NCI-H2029 treated with DMSO at 0.1 percent for 48 hours (cell line): Measurements from ENCODE around the gene C1orf21.

Experiments used
- DNase-seq: peaks from one replicate; lab custom pipeline; 2025; lab: John Stamatoyannopoulos, UW

C1orf21 gene

DNA sequence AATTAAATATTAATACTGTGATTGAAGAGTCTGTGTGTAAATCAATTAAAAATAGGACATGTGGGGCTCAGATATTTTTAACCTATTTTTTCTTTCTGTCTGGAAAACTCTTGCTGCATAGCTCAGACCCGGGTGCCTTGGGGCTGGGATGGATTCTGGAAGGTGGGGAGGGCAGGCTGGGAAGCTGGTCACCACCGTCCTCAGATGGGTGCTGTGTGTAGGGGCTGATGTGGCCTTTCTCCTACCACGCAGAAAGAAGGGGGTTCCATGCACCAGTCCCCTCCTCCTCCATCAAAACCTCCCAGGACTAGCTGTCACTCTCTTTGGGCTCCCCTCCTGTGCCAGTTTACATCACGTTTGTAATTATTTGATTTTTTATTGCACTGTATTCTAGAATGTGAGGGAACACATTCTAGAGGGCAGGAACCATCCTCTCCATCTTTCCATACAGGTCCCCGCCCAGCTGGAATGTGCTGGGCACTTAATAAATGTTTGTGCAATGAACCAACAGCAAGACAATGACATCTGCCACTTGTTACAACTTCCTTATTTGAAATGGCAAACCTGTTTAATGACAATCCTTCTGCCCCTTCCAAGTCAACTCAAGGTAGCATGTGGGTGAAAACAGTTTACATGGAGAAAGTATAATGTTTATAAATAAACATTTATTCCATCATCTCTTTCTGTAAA, 263.5 kb downstream of the C1orf21 start:
- DNase-seq, result no peak

DNA sequence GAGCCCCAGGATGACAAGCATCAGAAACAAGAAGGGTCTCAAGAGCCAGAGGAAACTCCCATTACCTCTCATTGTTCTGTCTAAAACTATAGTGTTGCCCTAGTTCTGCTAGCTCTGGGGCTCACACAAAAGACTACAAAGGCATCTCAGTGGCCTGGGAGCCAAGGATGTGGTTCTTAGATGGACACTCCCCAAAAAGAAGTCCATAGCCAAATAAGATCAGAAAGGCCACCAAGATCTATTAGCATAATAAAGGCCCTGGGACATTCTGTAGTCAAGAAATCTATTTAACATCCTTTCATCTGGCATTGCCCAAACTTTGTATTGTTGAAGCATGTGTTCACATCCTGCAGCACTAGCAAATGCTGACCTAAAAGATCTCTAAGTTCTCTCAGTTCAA, 268.4 kb downstream of the C1orf21 start:
- DNase-seq, result no peak

DNA sequence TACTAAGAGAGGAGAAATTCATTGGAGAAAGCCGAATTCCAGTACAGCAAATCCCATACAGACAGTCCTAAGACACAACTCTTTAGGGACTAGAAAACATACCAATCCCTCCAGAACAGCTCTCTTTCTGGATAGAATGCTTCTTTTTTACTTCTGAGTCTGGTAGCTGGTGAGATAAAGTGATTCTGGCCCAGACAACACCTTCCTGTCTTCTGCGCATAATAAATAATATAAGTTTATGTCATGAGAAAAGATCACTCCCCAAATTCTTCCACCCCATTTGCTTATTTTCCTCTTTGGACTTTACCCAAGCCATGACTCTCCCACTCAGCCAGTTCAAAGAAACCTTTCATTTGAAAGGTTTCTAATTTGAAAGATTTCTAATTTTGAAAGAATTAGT, 269.4 kb downstream of the C1orf21 start:
- DNase-seq, result no peak

DNA sequence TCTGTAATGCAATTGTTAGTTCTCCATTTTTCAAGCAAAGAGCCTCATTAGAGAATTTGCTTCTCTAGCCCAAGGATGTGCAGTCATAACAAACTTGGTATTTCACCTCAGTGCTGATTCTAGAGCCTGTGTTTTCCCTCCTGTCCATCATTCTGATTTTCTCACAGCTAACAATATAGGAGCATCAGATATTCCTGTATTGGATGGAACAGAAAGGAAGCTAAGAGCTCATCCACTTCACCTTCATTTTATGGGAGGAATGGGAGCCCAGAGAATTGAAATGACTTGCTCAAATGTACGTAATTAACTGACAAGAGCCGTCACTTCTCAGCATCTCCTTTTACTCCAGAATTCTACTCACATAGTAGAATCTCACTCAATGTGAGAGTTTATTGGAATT, 271.2 kb downstream of the C1orf21 start:
- DNase-seq, result no peak

DNA sequence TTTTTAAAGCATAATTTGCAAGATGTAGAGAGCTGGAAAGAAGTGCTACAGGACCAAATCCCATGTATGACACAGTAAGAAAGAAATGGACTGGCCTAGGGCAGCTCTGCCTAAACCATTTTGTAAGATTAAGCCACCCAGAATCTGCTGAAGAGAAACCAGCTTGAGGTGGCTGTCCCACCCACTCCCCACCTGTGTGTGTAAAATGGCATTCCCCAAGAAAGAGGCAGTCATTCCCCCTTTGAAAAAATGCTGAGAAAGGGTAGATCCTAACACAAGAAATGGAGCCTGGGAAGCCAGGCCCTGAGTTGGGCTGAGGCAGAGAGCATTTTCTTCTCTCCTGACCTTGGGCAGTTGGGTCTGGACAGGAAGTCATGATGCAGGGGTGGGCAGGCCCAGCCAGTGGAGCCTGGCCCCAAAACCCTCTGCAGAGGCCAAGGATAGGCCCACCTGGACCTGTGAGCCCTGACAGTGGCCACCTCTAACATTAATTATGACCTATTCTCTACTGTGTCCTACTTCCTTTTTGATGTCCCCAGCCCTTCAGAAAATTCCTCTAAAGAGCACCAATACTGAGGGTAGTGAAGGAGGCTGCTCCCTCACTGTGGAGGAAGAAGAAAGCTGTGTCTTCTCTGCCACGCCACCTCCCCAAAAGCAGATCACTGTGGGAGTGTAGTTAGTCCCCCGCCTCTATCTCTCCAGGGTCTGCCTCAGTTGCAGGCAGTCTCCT, 273.8 kb downstream of the C1orf21 start:
- no peak for DNase-seq

DNA sequence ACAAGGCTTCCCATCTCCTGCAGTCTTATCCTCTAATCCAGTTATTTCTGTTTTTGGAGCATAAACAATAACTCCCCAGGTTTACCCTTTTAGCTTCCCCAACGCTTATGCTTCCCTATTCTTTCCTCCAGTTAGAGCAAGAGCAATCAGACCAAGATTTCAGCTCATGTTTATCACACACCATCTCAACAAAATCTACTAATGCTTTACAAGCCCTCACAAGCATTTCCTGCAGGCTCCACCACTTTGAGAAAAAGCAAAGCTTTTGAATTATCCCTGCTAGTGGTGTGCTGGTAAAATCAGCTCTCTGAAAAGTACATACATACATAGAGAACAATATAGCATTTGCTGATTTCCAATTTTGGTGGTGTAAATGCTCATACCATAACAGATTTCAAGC, 275.0 kb downstream of the C1orf21 start:
- DNase-seq, result no peak

DNA sequence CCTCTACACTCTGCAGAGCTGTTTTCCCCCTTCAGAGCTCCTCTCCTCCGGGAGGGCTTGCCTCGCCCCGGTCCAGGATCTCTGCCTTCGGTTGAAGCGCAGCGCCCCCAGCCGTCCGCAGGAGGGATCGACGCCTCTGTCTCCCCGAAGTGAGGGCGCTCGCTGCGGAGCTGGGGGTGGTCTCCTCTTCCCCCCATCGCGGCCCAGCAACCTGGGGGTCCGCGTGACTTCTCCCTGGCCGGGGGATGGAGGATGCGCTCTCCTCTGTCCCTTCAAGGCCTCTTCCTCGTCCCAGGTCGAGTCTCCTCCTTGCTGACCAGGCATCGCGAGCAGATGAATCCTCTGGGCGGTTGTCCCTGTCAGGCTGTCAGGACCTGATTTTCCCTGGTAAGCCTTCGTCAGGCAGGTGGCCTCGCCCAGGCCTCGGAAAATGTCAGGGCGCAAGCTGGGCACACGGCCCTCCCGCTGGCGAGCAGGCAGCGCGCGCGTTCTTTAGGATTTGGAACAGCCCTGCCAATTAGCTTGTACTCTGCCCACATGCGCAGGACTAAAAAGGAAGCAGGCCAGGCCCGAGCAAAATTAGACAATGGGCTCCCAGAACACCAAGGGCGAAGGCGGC, 277.3 kb downstream of the C1orf21 start:
- DNase-seq, result no peak

DNA sequence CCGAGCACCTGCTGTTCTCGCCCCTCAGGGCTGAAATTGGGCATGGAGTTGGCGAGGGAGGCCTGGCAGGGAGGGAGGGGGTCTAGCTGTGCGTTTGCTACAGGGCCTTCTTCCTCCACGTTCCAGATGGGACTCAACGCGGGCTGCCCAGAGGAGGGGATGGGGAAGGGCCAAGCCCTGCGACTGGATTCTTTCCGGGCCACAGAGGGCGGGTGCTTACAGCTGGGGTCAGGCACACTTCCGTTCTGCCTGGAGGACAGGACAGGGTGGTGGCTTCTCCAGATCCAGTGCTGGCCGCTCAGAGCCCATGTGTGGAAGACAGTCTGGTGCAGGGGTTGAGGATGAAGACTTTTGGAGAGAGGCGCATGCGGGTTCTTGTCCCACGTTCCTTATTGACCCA, 277.8 kb downstream of the C1orf21 start:
- DNase-seq, result no peak

DNA sequence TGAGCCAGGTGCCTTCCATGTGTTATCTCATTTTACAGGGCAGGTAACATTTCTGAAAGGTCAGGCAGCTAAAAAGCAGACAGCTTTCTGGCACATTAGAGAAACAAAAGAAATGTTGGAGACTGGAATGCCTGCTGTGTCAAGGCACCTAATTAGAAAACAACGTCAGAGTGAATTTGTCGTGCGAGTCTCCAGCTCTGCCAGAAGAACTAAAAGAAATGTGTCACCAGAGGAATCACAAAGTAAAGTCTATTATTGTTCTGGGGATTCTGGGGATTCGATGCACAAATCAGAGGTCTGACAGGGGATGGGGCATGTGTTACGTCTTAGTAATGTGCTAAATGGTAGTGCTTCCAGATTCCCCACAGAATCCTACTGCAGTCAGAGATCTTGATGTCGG, 278.5 kb downstream of the C1orf21 start:
- no peak for DNase-seq

DNA sequence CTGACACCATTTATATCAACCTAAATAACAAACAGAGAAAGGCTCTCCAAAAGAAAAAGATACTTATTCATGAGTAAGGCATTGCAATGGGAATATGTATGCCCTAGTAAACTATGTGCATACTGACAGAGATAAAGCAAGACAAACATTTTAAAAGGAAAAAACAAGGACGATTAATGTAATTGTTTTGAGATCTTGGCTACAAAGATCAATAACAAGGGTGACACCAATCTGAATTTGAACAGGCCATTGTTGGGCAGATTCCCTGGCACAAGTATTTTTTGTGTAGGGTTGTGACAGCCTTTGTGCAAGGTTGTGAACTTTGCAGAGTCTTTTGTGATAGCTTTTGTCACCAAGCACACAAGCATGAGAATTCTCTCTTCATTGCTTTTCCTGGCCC, 282.6 kb downstream of the C1orf21 start:
- DNase-seq, result no peak

DNA sequence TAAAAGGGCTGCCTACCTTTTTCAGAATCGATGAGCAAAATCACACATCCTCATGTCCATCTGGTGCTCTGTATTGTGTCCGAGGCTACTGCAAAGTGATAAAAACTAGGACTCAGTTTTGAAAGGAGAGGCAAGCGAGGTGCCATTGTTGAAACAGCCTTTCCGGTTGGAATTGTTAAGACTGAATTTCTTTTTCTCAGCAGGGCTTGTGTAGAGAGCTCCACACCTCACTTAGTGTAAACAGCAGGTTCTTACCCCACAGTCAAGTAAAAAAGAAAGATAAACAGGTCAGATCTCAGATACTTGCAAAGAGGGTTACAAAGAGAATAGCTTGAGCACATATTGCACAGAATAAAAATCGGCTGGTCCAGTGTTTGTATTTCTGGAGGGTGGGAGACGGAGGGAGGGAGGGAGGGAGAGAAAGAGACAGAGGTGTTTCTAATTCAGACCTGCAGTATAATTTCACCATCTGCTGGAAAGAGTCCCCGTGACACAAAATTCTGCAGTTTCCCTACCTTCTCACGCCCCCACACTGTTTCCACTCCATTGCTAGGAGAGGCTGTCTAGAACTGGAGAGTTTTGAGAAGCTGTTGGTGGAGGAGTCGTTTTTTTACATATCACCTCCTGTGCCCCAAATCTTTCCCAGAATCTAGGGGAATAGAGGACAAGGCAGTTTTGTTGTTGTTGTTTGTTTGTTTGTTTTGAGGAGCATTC, 285.3 kb downstream of the C1orf21 start:
- DNase-seq, result no peak

DNA sequence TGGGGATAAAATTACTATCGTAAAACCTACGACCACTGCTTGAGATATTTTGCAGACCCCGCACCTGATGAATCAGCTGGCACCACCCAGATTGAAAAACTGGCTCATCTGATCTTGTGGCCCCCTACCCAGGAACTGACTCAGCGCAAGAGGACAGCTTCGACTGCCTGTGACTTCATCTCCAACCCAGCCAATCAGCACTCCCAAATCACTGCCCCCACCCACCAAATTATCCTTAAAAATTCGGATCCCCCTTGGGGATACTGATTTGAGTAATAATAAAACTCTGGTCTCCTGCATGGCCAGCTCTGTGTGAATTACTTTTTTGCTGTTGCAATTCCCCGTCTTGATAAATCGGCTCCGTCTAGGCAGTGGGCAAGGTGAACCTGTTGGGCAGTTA, 286.5 kb downstream of the C1orf21 start:
- DNase-seq, result no peak

DNA sequence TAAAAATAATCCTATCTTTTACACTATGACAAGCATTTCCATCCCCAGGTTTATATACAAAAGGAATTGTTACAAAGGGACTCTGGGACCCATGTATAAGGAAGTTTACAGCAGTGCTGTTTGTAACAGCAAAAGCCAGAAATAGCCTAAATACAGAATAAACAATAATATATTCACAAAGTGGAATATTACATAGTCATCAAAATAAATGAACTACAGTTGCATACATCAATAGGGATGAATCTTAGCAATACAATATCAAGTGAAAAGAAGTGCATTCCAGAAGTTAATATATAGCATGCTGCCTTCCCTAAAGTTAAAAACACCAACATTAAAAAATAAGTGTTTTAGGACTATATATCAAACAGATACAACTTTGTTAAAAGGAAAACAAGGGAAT, 290.5 kb downstream of the C1orf21 start:
- no peak for DNase-seq
